H9 (cell line): ENCODE data around the gene UBIAD1. TPM values are rescaled to one million over a fixed set of nuclear protein-coding genes. Genes with fewer than 3 reads are reported as not detected.

Source experiments
- DNase-seq: peaks from one replicate; pipeline ENCODE4 v3.0.0-alpha.2; 2017
- H2AFZ ChIP-seq: one replicate; pipeline ENCODE4 v1.6.1; 2013; ENCODE audit warnings: mild to moderate bottlenecking, low read length, control low read depth, moderate library complexity
- H2AK5ac ChIP-seq: 2 replicates; pipeline ENCODE4 v1.6.1; 2013; ENCODE audit warnings: low read length, control low read depth, mixed read lengths; ENCODE audit not compliant: insufficient read length
- H2BK120ac ChIP-seq: one replicate; pipeline ENCODE4 v1.6.1; 2013; ENCODE audit warnings: low read depth, mild to moderate bottlenecking, low read length, control low read depth, inconsistent platforms; ENCODE audit not compliant: poor library complexity, severe bottlenecking
- H2BK12ac ChIP-seq: 2 replicates; pipeline ENCODE4 v1.6.1; 2013; ENCODE audit warnings: low read length, control low read depth, mixed read lengths, low read depth; ENCODE audit not compliant: insufficient read length
- H2BK15ac ChIP-seq: 2 replicates; pipeline ENCODE4 v1.6.1; 2013; ENCODE audit warnings: low read depth, low read length, control low read depth
- H2BK20ac ChIP-seq: one replicate; pipeline ENCODE4 v1.6.1; 2013; ENCODE audit warnings: low read depth, mild to moderate bottlenecking, low read length, control low read depth, inconsistent platforms; ENCODE audit not compliant: poor library complexity, severe bottlenecking
- H2BK5ac ChIP-seq: 2 replicates; pipeline ENCODE4 v1.6.1; 2013; ENCODE audit warnings: low read length, control low read depth, mixed read lengths; ENCODE audit not compliant: insufficient read length
- H3K14ac ChIP-seq: 2 replicates; pipeline ENCODE4 v1.6.1; 2013; ENCODE audit warnings: low read length, control low read depth; ENCODE audit not compliant: insufficient read depth
- H3K18ac ChIP-seq: 2 replicates; pipeline ENCODE4 v1.6.1; 2013; ENCODE audit warnings: low read depth, mild to moderate bottlenecking, mixed read lengths, low read length, control low read depth; ENCODE audit not compliant: insufficient read length
- H3K23ac ChIP-seq: 2 replicates; pipeline ENCODE4 v1.6.1; 2013; ENCODE audit warnings: low read length, control low read depth, mixed read lengths, low read depth; ENCODE audit not compliant: insufficient read length
- H3K23me2 ChIP-seq: 2 replicates; pipeline ENCODE4 v1.6.1; 2013; ENCODE audit warnings: low read depth, mild to moderate bottlenecking, mixed read lengths, low read length, control low read depth; ENCODE audit not compliant: insufficient read length, poor library complexity, severe bottlenecking
- H3K27ac ChIP-seq: 2 replicates; pipeline ENCODE4 v1.5.1; 2013; ENCODE audit warnings: low read length, control low read depth, mixed read lengths, low read depth; ENCODE audit not compliant: insufficient read length
- H3K27me3 ChIP-seq: 2 replicates; pipeline ENCODE4 v1.6.1; 2013; ENCODE audit warnings: low read length, control low read depth, inconsistent platforms; ENCODE audit not compliant: insufficient read depth
- H3K4ac ChIP-seq: 2 replicates; pipeline ENCODE4 v1.6.1; 2013; ENCODE audit warnings: low read depth, mild to moderate bottlenecking, control low read depth, inconsistent platforms, low read length, moderate library complexity
- H3K4me1 ChIP-seq: 2 replicates; pipeline ENCODE4 v1.6.1; 2013; ENCODE audit warnings: low read length, control low read depth, inconsistent platforms; ENCODE audit not compliant: insufficient read depth
- H3K4me2 ChIP-seq: 2 replicates; pipeline ENCODE4 v1.6.1; 2013; ENCODE audit warnings: low read length, control low read depth, mixed read lengths; ENCODE audit not compliant: insufficient read length, insufficient read depth
- H3K56ac ChIP-seq: 2 replicates; pipeline ENCODE4 v1.6.1; 2013; ENCODE audit warnings: low read depth, mild to moderate bottlenecking, mixed read lengths, low read length, control low read depth; ENCODE audit not compliant: insufficient read length
- H3K79me1 ChIP-seq: 2 replicates; pipeline ENCODE4 v1.6.1; 2013; ENCODE audit warnings: low read depth, mild to moderate bottlenecking, moderate library complexity, low read length, control low read depth, inconsistent platforms; ENCODE audit not compliant: insufficient read depth, poor library complexity, severe bottlenecking
- H3K79me2 ChIP-seq: 2 replicates; pipeline ENCODE4 v1.6.1; 2013; ENCODE audit warnings: low read length, control low read depth, inconsistent platforms; ENCODE audit not compliant: insufficient read depth
- H3K9ac ChIP-seq: 2 replicates; pipeline ENCODE4 v1.6.1; 2013; ENCODE audit warnings: low read length, control low read depth, mixed read lengths; ENCODE audit not compliant: insufficient read length; ENCODE audit errors: extremely low read depth
- H3K9me3 ChIP-seq: one replicate; pipeline ENCODE4 v1.6.1; 2013; ENCODE audit warnings: low read depth, low read length, inconsistent platforms; ENCODE audit not compliant: control insufficient read depth
- H3T11ph ChIP-seq: one replicate; pipeline ENCODE4 v1.6.1; 2013; ENCODE audit warnings: mild to moderate bottlenecking, low read length, control low read depth, inconsistent platforms
- H4K20me1 ChIP-seq: one replicate; pipeline ENCODE4 v1.6.1; 2013; ENCODE audit not compliant: control insufficient read depth, insufficient read length, insufficient read depth
- H4K5ac ChIP-seq: 2 replicates; pipeline ENCODE4 v1.6.1; 2013; ENCODE audit warnings: low read depth, mild to moderate bottlenecking, mixed read lengths, low read length, control low read depth; ENCODE audit not compliant: insufficient read length
- H4K8ac ChIP-seq: replicated peaks from 2 replicates; pipeline ENCODE4 v1.6.1; 2013; ENCODE audit warnings: low read length, control low read depth, mixed read lengths, low read depth; ENCODE audit not compliant: insufficient read length
- H4K91ac ChIP-seq: 2 replicates; pipeline ENCODE4 v1.6.1; 2013; ENCODE audit warnings: low read depth, mild to moderate bottlenecking, moderate library complexity, mixed read lengths, low read length, control low read depth; ENCODE audit not compliant: insufficient read length
- H3K27ac Mint-ChIP-seq, 3 experiments: 2 replicates in 2 of 3; 3 replicates in 1 of 3; pipeline ENCODE4 v1.8.0; 2020 to 2021; ENCODE audit warnings: mixed read lengths in 3 of 3, mild to moderate bottlenecking in 1 of 3, moderate library complexity in 1 of 3
- H3K27me3 Mint-ChIP-seq: 2 replicates; pipeline ENCODE4 v1.8.0; 2021; ENCODE audit warnings: low read depth, mild to moderate bottlenecking, moderate library complexity, mixed read lengths
- H3K36me3 Mint-ChIP-seq, 3 experiments: 2 replicates in 2 of 3; 3 replicates in 1 of 3; pipeline ENCODE4 v1.8.0; 2020 to 2021; ENCODE audit warnings: low read depth in 3 of 3, mixed read lengths in 3 of 3; ENCODE audit not compliant: insufficient read depth in 1 of 3
- H3K4me1 Mint-ChIP-seq, 2 experiments: 2 replicates each; pipeline ENCODE4 v1.8.0; 2020; ENCODE audit warnings: mixed read lengths in 2 of 2
- H3K4me3 Mint-ChIP-seq, 2 experiments: 2 replicates in 1 of 2; 3 replicates in 1 of 2; pipeline ENCODE4 v1.8.0; 2020 to 2021; ENCODE audit warnings: mild to moderate bottlenecking in 2 of 2, mixed read lengths in 2 of 2, moderate library complexity in 1 of 2
- H3K9me3 Mint-ChIP-seq, 2 experiments: 2 replicates in 1 of 2; 3 replicates in 1 of 2; pipeline ENCODE4 v1.8.0; 2020; ENCODE audit warnings: mild to moderate bottlenecking in 2 of 2, mixed read lengths in 2 of 2, moderate library complexity in 1 of 2
- CTCF ChIP-seq: fragments of 200-600 bp; sonication (generic); conservative IDR thresholded peaks from 3 replicates; pipeline ENCODE4 v1.8.0; 2021; ENCODE audit warnings: antibody characterized with exemption, mild to moderate bottlenecking
- WGBS: extraction: QIAGEN DNeasy Blood & Tissue Kit; methylation state at CpG from one replicate; pipeline ENCODE4 v1.1.7; 2013; ENCODE audit warnings: missing lambda C conversion rate, low lambda C conversion rate, mixed read lengths; ENCODE audit not compliant: insufficient read length; ENCODE audit errors: extremely low coverage; 5-methylcytosine and 5-hydroxymethylcytosine counted together
- total RNA-seq: library from RNA; stranded (reverse); gene quantifications from 2 replicates; pipeline ENCODE4 v1.2.1, GENCODE V29; 2021

Gene UBIAD1
- total RNA-seq, 1 experiment from 2014 or later = 30.2 TPM

- H2AFZ ChIP-seq = no peak overlapping the region
- no peak for TF ChIP-seq CTCF
- H3K79me2 ChIP-seq = peaks cover 2% of the 10 kb centered on the region; the same call in 1 of the 2 replicates
Observed at GRCh38 chr1:11286735-11287410, 13.9 kb downstream of the UBIAD1 start.

More at GRCh38 chr1:11286735-11287410, 13.9 kb downstream of the UBIAD1 start:
- H2BK12ac ChIP-seq = no peak overlapping the region
- peak overlapping the region; percentile 29 for H3K4me2 ChIP-seq
- no peak overlapping the region for H4K91ac ChIP-seq
- H3K9me3 ChIP-seq = no peaks in the 10 kb centered on the region
- no peak overlapping the region for H3K23ac ChIP-seq
- H3K4me3 Mint-ChIP-seq = peak overlapping the region in 1 of 2 experiments; percentile 37; a peak in 2 of 5 replicates
- H2AK5ac ChIP-seq = no peak overlapping the region
- peak overlapping the region; percentile 56 to 98 (median 84) for H3K27ac Mint-ChIP-seq
- H4K8ac ChIP-seq = no peak overlapping the region
- no peaks in the 10 kb centered on the region for H3K27me3 Mint-ChIP-seq
- peaks cover 5% of the 10 kb centered on the region for H3K79me1 ChIP-seq
- no peak overlapping the region for H4K5ac ChIP-seq
- no peak overlapping the region for H3K56ac ChIP-seq
- H3K4me1 ChIP-seq = peaks cover 17% of the 10 kb centered on the region; the same call in 1 of the 2 replicates
- H3K23me2 ChIP-seq = no peaks in the 10 kb centered on the region
- no peak overlapping the region for H3K18ac ChIP-seq
- H2BK120ac ChIP-seq = no peak overlapping the region
- no peak overlapping the region for H3K14ac ChIP-seq
- no peaks in the 10 kb centered on the region for H3K9me3 Mint-ChIP-seq
- H2BK20ac ChIP-seq = no peak overlapping the region
- no CpG with 5 or more reads among the region's 3 CpGs for WGBS
- peaks cover 43 to 48% of the 10 kb centered on the region in 2 experiments for H3K4me1 Mint-ChIP-seq
- no peak overlapping the region for H2BK15ac ChIP-seq
- peaks cover 15 to 54% (median 25%) of the 10 kb centered on the region in 3 experiments; a peak in 6 of 7 replicates for H3K36me3 Mint-ChIP-seq
- H3K4ac ChIP-seq = no peak overlapping the region
- no peak overlapping the region for H3T11ph ChIP-seq
- no peak overlapping the region for H3K9ac ChIP-seq
- no peaks in the 10 kb centered on the region for H4K20me1 ChIP-seq
- peak; percentile 58 for DNase-seq
- no peak overlapping the region for H2BK5ac ChIP-seq
- no peaks in the 10 kb centered on the region for H3K27me3 ChIP-seq
- H3K27ac ChIP-seq = peak overlapping the region; percentile 85
